Type B pancreatic cell (in vitro differentiated cells): ENCODE results near the gene UFD1. TPM values are rescaled to one million over a fixed set of nuclear protein-coding genes. Genes with fewer than 3 reads are reported as not detected.

ENCODE experiments used
- DNase-seq: peaks from one replicate; pipeline ENCODE4 v3.0.0; 2021; ENCODE audit warnings: mixed read lengths; ENCODE audit not compliant: unreplicated experiment; ENCODE audit errors: extremely low spot score
- H3K27ac Mint-ChIP-seq: 2 replicates; pipeline ENCODE4 v1.8.0; 2021; ENCODE audit warnings: mild to moderate bottlenecking, mixed read lengths
- H3K27me3 Mint-ChIP-seq: 2 replicates; pipeline ENCODE4 v1.8.0; 2021; ENCODE audit warnings: mixed read lengths
- H3K36me3 Mint-ChIP-seq: 2 replicates; pipeline ENCODE4 v1.8.0; 2021; ENCODE audit warnings: mixed read lengths
- H3K4me1 Mint-ChIP-seq: one replicate; pipeline ENCODE4 v1.8.0; 2021; ENCODE audit warnings: mixed read lengths; ENCODE audit not compliant: unreplicated experiment
- H3K4me3 Mint-ChIP-seq: 2 replicates; pipeline ENCODE4 v1.8.0; 2021; ENCODE audit warnings: mild to moderate bottlenecking, mixed read lengths
- H3K9me3 Mint-ChIP-seq: 2 replicates; pipeline ENCODE4 v1.8.0; 2021; ENCODE audit warnings: mixed read lengths
- CTCF ChIP-seq: fragments of 200-600 bp; sonication (generic); conservative IDR thresholded peaks from 2 replicates; pipeline ENCODE4 v1.5.0; 2021; ENCODE audit warnings: antibody characterized with exemption, mild to moderate bottlenecking
- total RNA-seq: library from RNA; stranded (reverse); gene quantifications from 2 replicates; pipeline ENCODE4 v1.2.1, GENCODE V29; 2021; ENCODE audit warnings: low replicate concordance

UFD1 gene
- total RNA-seq, 1 donor from 2014 or later, result 52.4 TPM

GRCh38 chr22:19513823-19514222 lies 34.8 kb upstream of the UFD1 start:
- no peak overlapping the region for H3K27ac Mint-ChIP-seq
- TF ChIP-seq CTCF, result no peak
- H3K4me3 Mint-ChIP-seq, result no peak overlapping the region
- peaks cover 6% of the 10 kb centered on the region for H3K9me3 Mint-ChIP-seq
- H3K36me3 Mint-ChIP-seq, result peaks cover 9% of the 10 kb centered on the region
- no peak for DNase-seq
- no peaks in the 10 kb centered on the region for H3K27me3 Mint-ChIP-seq
- no peaks in the 10 kb centered on the region for H3K4me1 Mint-ChIP-seq

- DNase-seq, result no peak
- TF ChIP-seq CTCF, result no peak
- no peaks in the 10 kb centered on the region for H3K4me1 Mint-ChIP-seq
- H3K36me3 Mint-ChIP-seq, result peaks cover 9% of the 10 kb centered on the region
- peaks cover 6% of the 10 kb centered on the region for H3K9me3 Mint-ChIP-seq
- H3K27me3 Mint-ChIP-seq, result no peaks in the 10 kb centered on the region
- H3K4me3 Mint-ChIP-seq, result no peak overlapping the region
- H3K27ac Mint-ChIP-seq, result no peak overlapping the region
These were observed 31.9 kb upstream of the UFD1 start for GRCh38 chr22:19510919-19511341.

GRCh38 chr22:19509923-19510322 lies 30.9 kb upstream of the UFD1 start:
- Mint-ChIP-seq H3K9me3 (peaks cover 6% of the 10 kb centered on the region), H3K4me1 (no peaks in the 10 kb centered on the region), H3K36me3 (peaks cover 9% of the 10 kb centered on the region), H3K27me3 (no peaks in the 10 kb centered on the region), H3K4me3 (no peak overlapping the region), H3K27ac (no peak overlapping the region)
- no peak for TF ChIP-seq CTCF
- no peak for DNase-seq

- Mint-ChIP-seq H3K27ac (no peak overlapping the region), H3K9me3 (peaks cover 6% of the 10 kb centered on the region), H3K4me3 (no peak overlapping the region), H3K4me1 (no peaks in the 10 kb centered on the region), H3K27me3 (no peaks in the 10 kb centered on the region), H3K36me3 (peaks cover 9% of the 10 kb centered on the region)
- no peak for DNase-seq
- no peak for TF ChIP-seq CTCF
These were observed 30.2 kb upstream of the UFD1 start for GRCh38 chr22:19509191-19509590.

- Mint-ChIP-seq H3K4me1 (no peaks in the 10 kb centered on the region), H3K27ac (no peak overlapping the region), H3K27me3 (no peaks in the 10 kb centered on the region), H3K36me3 (no peaks in the 10 kb centered on the region), H3K9me3 (peaks cover under 1% of the 10 kb centered on the region), H3K4me3 (no peak overlapping the region)
- DNase-seq, result no peak
- TF ChIP-seq CTCF, result no peak
These were observed 29.2 kb upstream of the UFD1 start for GRCh38 chr22:19508024-19508776.
